Caco-2 (cell line): ENCODE results near the gene KIF1B. TPM values are rescaled to one million over a fixed set of nuclear protein-coding genes. Genes with fewer than 3 reads are reported as not detected.
A peak's percentile ranks its signal among the peaks of the same experiment; 100 is the strongest.

Experiments
- BruUV-seq: library from RNA; stranded (reverse); fragments of 400-500 nt; replicated peaks from 2 replicates; lab custom pipeline; 2021; lab: Mats Ljungman, UMichigan
- CTCF ChIA-PET: fragments of 300-600 bp; sonication (Branson Sonifier 250); formaldehyde crosslinking; loops from one replicate; lab custom pipeline; 2022; ENCODE audit warnings: antibody characterized with exemption; lab: Charles Lee
- POLR2A ChIA-PET: fragments of 300-600 bp; sonication (Branson Sonifier 250); formaldehyde crosslinking; loops from one replicate; lab custom pipeline; 2022; ENCODE audit warnings: antibody characterized with exemption; lab: Charles Lee
- DNase-seq, 2 experiments: peaks; one replicate each; pipeline versions ENCODE4 v3.0.0 to v3.0.0-alpha.2; 2020 to 2022
- H3K27me3 ChIP-seq: replicated peaks from 2 replicates; pipeline ENCODE4 v1.6.0; 2011; ENCODE audit warnings: low read length; ENCODE audit not compliant: control insufficient read depth, insufficient read depth
- H3K36me3 ChIP-seq: 2 replicates; pipeline ENCODE4 v1.5.1; 2011; ENCODE audit warnings: low read length; ENCODE audit not compliant: control insufficient read depth, insufficient read depth
- H3K4me1 ChIP-seq: fragments of 250-450 bp; sonication (Bioruptor Pico); 2 replicates; pipeline ENCODE4 v1.5.1; 2020; ENCODE audit warnings: mild to moderate bottlenecking
- H3K4me3 ChIP-seq: 2 replicates; pipeline ENCODE4 v1.5.1; 2011; ENCODE audit warnings: low read depth, mild to moderate bottlenecking, control low read depth, low read length
- H3K9me3 ChIP-seq: fragments of 250-450 bp; sonication (Bioruptor Pico); 2 replicates; pipeline ENCODE4 v1.5.1; 2020; ENCODE audit warnings: mild to moderate bottlenecking, moderate library complexity
- H3K27ac Mint-ChIP-seq: one replicate; pipeline ENCODE4 v1.8.0; 2022; ENCODE audit warnings: mixed read lengths; ENCODE audit not compliant: unreplicated experiment
- H3K27me3 Mint-ChIP-seq: one replicate; pipeline ENCODE4 v1.8.0; 2022; ENCODE audit warnings: mixed read lengths; ENCODE audit not compliant: insufficient read depth, unreplicated experiment
- H3K36me3 Mint-ChIP-seq: one replicate; pipeline ENCODE4 v1.8.0; 2022; ENCODE audit warnings: mild to moderate bottlenecking, mixed read lengths; ENCODE audit not compliant: insufficient read depth, unreplicated experiment
- H3K4me1 Mint-ChIP-seq: one replicate; pipeline ENCODE4 v1.8.0; 2022; ENCODE audit warnings: low read depth, mixed read lengths; ENCODE audit not compliant: unreplicated experiment
- H3K4me3 Mint-ChIP-seq: one replicate; pipeline ENCODE4 v1.8.0; 2022; ENCODE audit warnings: mild to moderate bottlenecking, moderate library complexity, mixed read lengths; ENCODE audit not compliant: unreplicated experiment
- H3K9me3 Mint-ChIP-seq: one replicate; pipeline ENCODE4 v1.8.0; 2022; ENCODE audit warnings: mixed read lengths; ENCODE audit not compliant: unreplicated experiment
- intact Hi-C: fragments of 100-400 bp; cut with micrococcal nuclease; formaldehyde crosslinking; loops from one replicate; pipeline ENCODE4 v1.10.0; 2022; ENCODE audit not compliant: unreplicated experiment
- total RNA-seq: library from RNA; stranded (reverse); gene quantifications from 2 replicates; pipeline ENCODE4 v1.2.3, GENCODE V29; 2022
- TF ChIP-seq, protein P1 (sequence below), 2 experiments: fragments of 200-600 bp in 1 of 2; IDR thresholded peaks; 1 replicate in 1 of 2; 2 replicates in 1 of 2; pipeline versions ENCODE4 v1.5.1 to v1.8.0; 2011 to 2022; ENCODE audit warnings: antibody characterized with exemption in 1 of 2, control low read depth in 1 of 2, inconsistent platforms in 1 of 2, low read depth in 1 of 2, low read length in 1 of 2, mild to moderate bottlenecking in 1 of 2, moderate library complexity in 1 of 2; ENCODE audit not compliant: insufficient read depth in 1 of 2, severe bottlenecking in 1 of 2, unreplicated experiment in 1 of 2

The KIF1B gene
- total RNA-seq, 1 experiment from 2014 or later, result 41.1 TPM

DNA sequence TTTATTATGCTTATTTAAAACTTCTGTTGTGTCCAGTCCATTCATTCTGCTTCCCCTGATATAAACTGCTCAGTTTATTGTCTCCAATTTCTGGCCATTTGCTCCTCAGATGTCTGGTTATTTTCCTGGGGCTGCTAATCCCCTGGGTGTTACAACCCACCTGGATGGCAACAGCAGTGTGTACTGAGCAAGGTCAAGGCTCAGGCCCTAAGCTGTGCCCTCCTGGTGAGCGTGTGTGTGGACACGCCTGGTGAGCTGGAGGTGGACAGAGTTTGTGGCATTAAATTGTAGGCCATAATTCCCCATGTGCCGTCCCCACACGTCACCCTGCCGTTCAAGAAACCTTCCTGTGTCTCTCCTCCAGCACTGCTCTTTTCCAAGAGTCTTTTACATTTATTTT, 18.1 kb upstream of the KIF1B start:
- Histone ChIP-seq H3K4me1 (peaks cover 6% of the 10 kb centered on the region; the same call in 1 of the 2 replicates), H3K27me3 (no peaks in the 10 kb centered on the region), H3K9me3 (no peaks in the 10 kb centered on the region), H3K36me3 (no peaks in the 10 kb centered on the region), H3K4me3 (no peak overlapping the region)
- ChIA-PET CTCF (no interaction called here), POLR2A (no interaction called here)
- TF ChIP-seq, protein P1, sequence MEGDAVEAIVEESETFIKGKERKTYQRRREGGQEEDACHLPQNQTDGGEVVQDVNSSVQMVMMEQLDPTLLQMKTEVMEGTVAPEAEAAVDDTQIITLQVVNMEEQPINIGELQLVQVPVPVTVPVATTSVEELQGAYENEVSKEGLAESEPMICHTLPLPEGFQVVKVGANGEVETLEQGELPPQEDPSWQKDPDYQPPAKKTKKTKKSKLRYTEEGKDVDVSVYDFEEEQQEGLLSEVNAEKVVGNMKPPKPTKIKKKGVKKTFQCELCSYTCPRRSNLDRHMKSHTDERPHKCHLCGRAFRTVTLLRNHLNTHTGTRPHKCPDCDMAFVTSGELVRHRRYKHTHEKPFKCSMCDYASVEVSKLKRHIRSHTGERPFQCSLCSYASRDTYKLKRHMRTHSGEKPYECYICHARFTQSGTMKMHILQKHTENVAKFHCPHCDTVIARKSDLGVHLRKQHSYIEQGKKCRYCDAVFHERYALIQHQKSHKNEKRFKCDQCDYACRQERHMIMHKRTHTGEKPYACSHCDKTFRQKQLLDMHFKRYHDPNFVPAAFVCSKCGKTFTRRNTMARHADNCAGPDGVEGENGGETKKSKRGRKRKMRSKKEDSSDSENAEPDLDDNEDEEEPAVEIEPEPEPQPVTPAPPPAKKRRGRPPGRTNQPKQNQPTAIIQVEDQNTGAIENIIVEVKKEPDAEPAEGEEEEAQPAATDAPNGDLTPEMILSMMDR (IDR thresholded peaks at IDR 0.05; ENCODE audit: insufficient read depth in 1 of 2, low read depth in 1 of 2, low read length in 1 of 2, severe bottlenecking in 1 of 2, unreplicated experiment in 1 of 2), result no peak
- intact Hi-C loops, result no loop called here
- BruUV-seq, result no TSS peak
- Mint-ChIP-seq H3K27me3 (no peaks in the 10 kb centered on the region), H3K9me3 (no peaks in the 10 kb centered on the region), H3K36me3 (no peaks in the 10 kb centered on the region), H3K4me3 (no peak overlapping the region), H3K27ac (no peak overlapping the region), H3K4me1 (no peaks in the 10 kb centered on the region)
- no peak for DNase-seq

DNA sequence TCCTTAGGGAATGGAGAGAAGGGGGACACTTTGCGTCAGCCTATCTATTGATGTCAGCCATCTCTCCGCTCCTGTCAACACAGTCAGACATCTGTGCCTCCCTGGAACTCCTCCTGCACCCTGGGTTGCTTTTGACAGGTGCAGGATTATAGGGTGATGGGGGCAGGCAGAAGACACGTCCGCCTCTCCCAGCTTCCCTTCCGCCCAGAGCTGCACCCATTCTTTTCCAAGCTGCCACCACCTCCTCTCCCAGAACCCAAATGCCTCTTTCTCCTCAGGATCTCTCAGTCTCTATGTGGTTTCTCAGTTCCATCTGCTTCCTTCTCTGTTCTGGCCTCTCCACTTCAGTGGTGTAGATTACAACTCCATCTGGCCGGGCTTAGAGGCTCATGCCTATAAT, 17.1 kb upstream of the KIF1B start:
- no peaks in the 10 kb centered on the region for H3K36me3 ChIP-seq
- CTCF ChIA-PET, result no interaction called here
- Mint-ChIP-seq H3K4me3 (no peak overlapping the region), H3K27me3 (no peaks in the 10 kb centered on the region), H3K9me3 (no peaks in the 10 kb centered on the region), H3K36me3 (no peaks in the 10 kb centered on the region), H3K4me1 (no peaks in the 10 kb centered on the region), H3K27ac (no peak overlapping the region)
- TF ChIP-seq, protein P1 (IDR thresholded peaks at IDR 0.05; ENCODE audit: insufficient read depth in 1 of 2, low read depth in 1 of 2, low read length in 1 of 2, severe bottlenecking in 1 of 2, unreplicated experiment in 1 of 2), result no peak
- H3K9me3 ChIP-seq, result no peaks in the 10 kb centered on the region
- no peak overlapping the region for H3K4me3 ChIP-seq
- peaks cover 6% of the 10 kb centered on the region; the same call in 1 of the 2 replicates for H3K4me1 ChIP-seq
- no peaks in the 10 kb centered on the region for H3K27me3 ChIP-seq
- no TSS peak for BruUV-seq
- no peak for DNase-seq
- intact Hi-C loops, result no loop called here
- POLR2A ChIA-PET, result no interaction called here

DNA sequence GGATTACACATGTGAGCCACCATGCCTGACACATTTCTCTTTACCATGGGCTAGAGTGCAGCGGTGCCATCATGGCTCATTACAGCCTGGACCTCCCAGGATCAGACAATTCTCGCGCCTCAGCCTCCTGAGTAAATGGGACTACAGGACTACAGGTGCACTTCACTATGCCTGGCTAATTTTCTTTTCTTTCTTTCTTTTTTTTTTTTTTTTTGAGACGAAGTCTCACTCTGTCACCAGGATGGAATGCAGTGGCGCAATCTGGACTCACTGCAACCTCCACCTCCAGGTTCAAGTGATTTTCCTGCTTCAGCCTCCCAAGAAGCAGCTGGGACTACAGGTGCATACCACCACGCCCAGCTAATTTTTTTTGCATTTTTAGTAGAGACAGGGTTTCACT, 14.8 kb upstream of the KIF1B start:
- Histone ChIP-seq H3K27me3 (no peaks in the 10 kb centered on the region), H3K9me3 (no peaks in the 10 kb centered on the region), H3K4me1 (peaks cover 6% of the 10 kb centered on the region; the same call in 1 of the 2 replicates), H3K36me3 (no peaks in the 10 kb centered on the region), H3K4me3 (no peak overlapping the region)
- Mint-ChIP-seq H3K36me3 (no peaks in the 10 kb centered on the region), H3K9me3 (no peaks in the 10 kb centered on the region), H3K27ac (peak overlapping the region; percentile 57), H3K27me3 (no peaks in the 10 kb centered on the region), H3K4me3 (no peak overlapping the region), H3K4me1 (no peaks in the 10 kb centered on the region)
- peak; percentile 72 to 74 for DNase-seq
- no TSS peak for BruUV-seq
- intact Hi-C loops, result no loop called here
- POLR2A ChIA-PET, result interaction anchor here (0.7 kb wide), 1 partner anchor 259 kb away, joined by 8 read pairs; no protein-coding TSS in a partner anchor
- TF ChIP-seq, protein P1 (IDR thresholded peaks at IDR 0.05; ENCODE audit: insufficient read depth in 1 of 2, low read depth in 1 of 2, low read length in 1 of 2, severe bottlenecking in 1 of 2, unreplicated experiment in 1 of 2), result no peak
- CTCF ChIA-PET, result no interaction called here
